Measurements from ENCODE around the gene MKRN2. TPM values are rescaled to one million over a fixed set of nuclear protein-coding genes. Genes with fewer than 3 reads are reported as not detected.

The MKRN2 gene
- total RNA-seq, 1 donor from 2014 or later, result 55.6 TPM

- no peak for DNase-seq (ENCODE audit: low read depth)
- H3K4me3 ChIP-seq (ENCODE audit: low read depth, low read length), result peak overlapping the region; percentile 96
- no peaks in the 10 kb centered on the region for H3K27me3 ChIP-seq (ENCODE audit: control insufficient read depth, insufficient read depth, low read length)
- no peak for TF ChIP-seq CTCF (IDR thresholded peaks at IDR 0.05; ENCODE audit: insufficient read depth, low read length, poor library complexity, severe bottlenecking)
- no peaks in the 10 kb centered on the region for H3K36me3 ChIP-seq (ENCODE audit: control insufficient read depth, insufficient read depth, low read length)
These were observed 700 bp downstream of the MKRN2 start for GRCh38 chr3:12557473-12558100.

- Histone ChIP-seq H3K4me3 (ENCODE audit: low read depth, low read length) (no peak overlapping the region), H3K27me3 (ENCODE audit: control insufficient read depth, insufficient read depth, low read length) (no peaks in the 10 kb centered on the region), H3K36me3 (ENCODE audit: control insufficient read depth, insufficient read depth, low read length) (no peaks in the 10 kb centered on the region)
- DNase-seq (ENCODE audit: low read depth), result no peak
- TF ChIP-seq CTCF (IDR thresholded peaks at IDR 0.05; ENCODE audit: insufficient read depth, low read length, poor library complexity, severe bottlenecking), result no peak
These were observed 1.8 kb downstream of the MKRN2 start for GRCh38 chr3:12558706-12559105.

- no peak overlapping the region for H3K4me3 ChIP-seq (ENCODE audit: low read depth, low read length)
- TF ChIP-seq CTCF (IDR thresholded peaks at IDR 0.05; ENCODE audit: insufficient read depth, low read length, poor library complexity, severe bottlenecking), result no peak
- DNase-seq (ENCODE audit: low read depth), result no peak
- H3K36me3 ChIP-seq (ENCODE audit: control insufficient read depth, insufficient read depth, low read length), result no peaks in the 10 kb centered on the region
- H3K27me3 ChIP-seq (ENCODE audit: control insufficient read depth, insufficient read depth, low read length), result no peaks in the 10 kb centered on the region
These were observed 2.6 kb downstream of the MKRN2 start for GRCh38 chr3:12559520-12559919.

- no peak for TF ChIP-seq CTCF (IDR thresholded peaks at IDR 0.05; ENCODE audit: insufficient read depth, low read length, poor library complexity, severe bottlenecking)
- H3K27me3 ChIP-seq (ENCODE audit: control insufficient read depth, insufficient read depth, low read length), result no peaks in the 10 kb centered on the region
- H3K36me3 ChIP-seq (ENCODE audit: control insufficient read depth, insufficient read depth, low read length), result no peaks in the 10 kb centered on the region
- H3K4me3 ChIP-seq (ENCODE audit: low read depth, low read length), result no peak overlapping the region
- DNase-seq (ENCODE audit: low read depth), result no peak
These were observed 3.8 kb downstream of the MKRN2 start for GRCh38 chr3:12560505-12561190.

- no peak for DNase-seq (ENCODE audit: low read depth)
- no peaks in the 10 kb centered on the region for H3K36me3 ChIP-seq (ENCODE audit: control insufficient read depth, insufficient read depth, low read length)
- no peaks in the 10 kb centered on the region for H3K27me3 ChIP-seq (ENCODE audit: control insufficient read depth, insufficient read depth, low read length)
- no peak overlapping the region for H3K4me3 ChIP-seq (ENCODE audit: low read depth, low read length)
- TF ChIP-seq CTCF (IDR thresholded peaks at IDR 0.05; ENCODE audit: insufficient read depth, low read length, poor library complexity, severe bottlenecking), result no peak
These were observed 4.5 kb downstream of the MKRN2 start for GRCh38 chr3:12561397-12561796.

- Histone ChIP-seq H3K4me3 (ENCODE audit: low read depth, low read length) (no peak overlapping the region), H3K27me3 (ENCODE audit: control insufficient read depth, insufficient read depth, low read length) (no peaks in the 10 kb centered on the region), H3K36me3 (ENCODE audit: control insufficient read depth, insufficient read depth, low read length) (no peaks in the 10 kb centered on the region)
- DNase-seq (ENCODE audit: low read depth), result no peak
- TF ChIP-seq CTCF (IDR thresholded peaks at IDR 0.05; ENCODE audit: insufficient read depth, low read length, poor library complexity, severe bottlenecking), result no peak
These were observed 5.6 kb downstream of the MKRN2 start for GRCh38 chr3:12562451-12562850.
